DMS79 treated with DMSO at 0.1 percent for 48 hours (cell line): Measurements from ENCODE around the gene NDUFB3.
"Not testable (repeated sequence)": the region's sequence is repeated elsewhere in the genome, so short reads cannot be mapped to it uniquely, and the experiment has no call there.

Source experiments
- DNase-seq: peaks from one replicate; lab custom pipeline; 2025; lab: John Stamatoyannopoulos, UW

NDUFB3 gene

GRCh38 chr2:201071479-201072200 is at the start of gene NDUFB3, which contains the start of gene HYCC2:
TSS of gene NDUFB3 (plus strand) at chr2:201072001. CDS start at chr2:201078883, 6,882 bp downstream.
TSS of gene HYCC2 (minus strand) at chr2:201071671. CDS start at chr2:201024009, 47,662 bp downstream.
- peak; percentile 94 for DNase-seq

DNA sequence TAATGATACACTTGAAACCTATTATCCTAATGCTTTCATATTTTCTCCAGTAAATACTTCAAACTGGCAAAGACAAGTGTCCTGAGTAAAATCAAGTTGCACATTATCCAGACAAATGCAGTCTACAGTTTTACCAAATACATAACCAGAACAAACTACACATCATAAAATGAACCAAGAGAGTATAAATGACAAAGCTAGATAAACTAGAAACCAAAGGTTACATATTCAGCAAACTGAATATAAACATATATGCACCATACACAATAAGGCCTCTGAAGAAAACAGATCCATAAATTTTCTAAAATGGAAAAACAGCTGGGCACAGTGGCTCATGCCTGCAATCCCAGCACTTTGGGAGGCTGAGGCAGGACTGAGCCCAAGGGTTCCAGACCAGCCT is 47.3 kb upstream of the NDUFB3 start:
- DNase-seq: no peak

DNA sequence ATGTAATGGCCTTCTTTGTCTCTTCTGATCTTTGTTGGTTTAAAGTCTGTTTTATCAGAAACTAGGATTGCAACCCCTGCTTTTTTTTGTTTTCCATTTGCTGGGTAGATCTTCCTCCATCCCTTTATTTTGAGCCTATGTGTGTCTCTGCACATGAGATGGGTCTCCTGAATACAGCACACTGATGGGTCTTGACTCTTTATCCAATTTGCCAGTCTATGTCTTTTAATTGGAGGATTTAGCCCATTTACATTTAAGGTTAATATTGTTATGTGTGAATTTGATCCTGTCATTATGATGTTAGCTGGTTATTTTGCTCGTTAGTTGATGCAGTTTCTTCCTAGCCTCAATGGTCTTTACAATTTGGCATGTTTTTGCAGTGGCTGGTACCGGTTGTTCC is 37.4 kb upstream of the NDUFB3 start:
- not testable (repeated sequence) for DNase-seq

- not testable (repeated sequence) for DNase-seq
These were observed 33.4 kb upstream of the NDUFB3 start for GRCh38 chr2:201038361-201038760.

DNA sequence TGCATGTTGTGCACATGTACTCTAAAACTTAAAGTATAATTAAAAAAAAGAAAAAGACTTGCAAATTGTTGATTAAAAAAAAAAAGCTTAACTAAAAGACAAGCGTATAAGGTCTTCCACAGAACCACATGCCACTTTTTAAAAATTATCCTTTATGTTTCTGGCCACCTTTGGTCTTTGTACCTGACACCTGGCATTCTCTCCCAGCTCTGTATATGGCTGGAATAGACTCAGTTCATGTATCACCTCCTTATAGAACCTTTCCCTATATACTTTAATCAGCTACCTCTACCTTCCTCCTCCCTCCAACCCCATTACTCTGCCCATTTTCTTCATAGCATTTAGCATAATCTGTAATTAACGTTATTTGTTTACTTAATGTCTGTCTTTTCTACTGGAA is 32.9 kb upstream of the NDUFB3 start:
- no peak for DNase-seq

DNA sequence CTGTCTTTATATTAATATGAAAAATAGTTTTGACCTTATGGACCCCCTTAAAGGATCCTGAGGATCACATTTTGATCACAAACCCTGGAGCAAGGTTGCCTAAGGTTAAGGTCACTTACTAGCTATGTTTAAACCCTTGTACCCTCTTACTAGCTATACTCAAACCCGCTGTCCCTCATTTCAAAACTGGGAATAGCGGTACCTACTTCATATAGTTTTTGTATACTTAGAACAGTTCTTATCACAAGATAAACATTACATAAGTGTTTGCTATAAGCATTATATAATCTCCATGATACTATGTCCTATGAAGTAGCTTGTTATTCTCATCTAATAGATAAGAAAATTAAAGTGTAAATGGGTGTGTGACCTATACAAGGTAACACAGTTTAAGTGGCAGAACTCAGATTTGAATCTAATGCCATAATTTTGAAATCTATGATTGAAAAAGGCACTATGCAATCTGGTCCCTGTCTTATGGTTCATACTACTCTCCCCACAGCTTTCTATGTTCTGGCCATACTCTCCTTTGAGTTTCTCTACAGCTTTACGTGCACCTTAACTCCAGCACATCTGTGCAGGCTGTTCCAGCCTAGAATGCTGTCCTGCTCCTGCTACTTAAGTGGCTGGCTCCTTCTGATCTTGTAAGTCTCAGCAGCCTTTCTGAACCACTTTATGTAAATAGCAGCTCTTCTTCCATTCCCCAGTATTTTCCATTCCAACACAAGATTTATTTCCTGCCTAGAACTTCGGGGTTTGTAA is 30.8 kb upstream of the NDUFB3 start:
- DNase-seq: no peak

DNA sequence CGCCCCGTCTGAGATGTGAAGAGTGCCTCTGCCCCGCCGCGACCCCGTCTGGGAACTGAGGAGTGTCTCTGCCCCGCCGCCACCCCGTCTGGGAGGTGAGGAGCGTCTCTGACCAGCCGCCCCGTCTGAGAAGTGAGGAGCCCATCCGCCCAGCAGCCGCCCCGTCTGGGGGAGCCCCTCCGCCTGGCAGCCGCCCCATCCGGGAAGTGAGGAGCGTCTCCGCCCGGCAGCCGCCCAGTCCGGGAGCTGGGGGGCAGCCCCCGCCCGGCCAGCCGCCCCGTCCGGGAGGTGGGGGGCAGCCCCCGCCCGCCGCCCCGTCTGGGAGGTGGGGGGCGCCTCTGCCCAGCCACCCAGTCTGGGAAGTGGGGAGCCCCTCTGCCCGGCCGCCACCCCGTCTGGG is 29.4 kb upstream of the NDUFB3 start:
- not testable (repeated sequence) for DNase-seq

DNA sequence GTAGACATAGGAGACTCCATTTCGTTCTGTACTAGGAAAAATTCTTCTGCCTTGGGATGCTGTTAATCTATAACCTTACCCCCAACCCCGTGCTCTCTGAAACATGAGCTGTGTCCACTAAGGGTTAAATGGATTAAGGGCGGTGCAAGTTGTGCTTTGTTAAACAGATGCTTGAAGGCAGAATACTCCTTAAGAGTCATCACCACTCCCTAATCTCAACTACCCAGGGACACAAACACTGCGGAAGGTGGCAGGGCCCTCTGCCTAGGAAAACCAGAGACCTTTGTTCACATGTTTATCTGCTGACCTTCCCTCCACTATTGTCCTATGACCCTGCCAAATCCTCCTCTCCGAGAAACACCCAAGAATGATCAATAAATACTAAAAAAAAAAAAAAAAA is 28.8 kb upstream of the NDUFB3 start:
- DNase-seq: not testable (repeated sequence)

DNA sequence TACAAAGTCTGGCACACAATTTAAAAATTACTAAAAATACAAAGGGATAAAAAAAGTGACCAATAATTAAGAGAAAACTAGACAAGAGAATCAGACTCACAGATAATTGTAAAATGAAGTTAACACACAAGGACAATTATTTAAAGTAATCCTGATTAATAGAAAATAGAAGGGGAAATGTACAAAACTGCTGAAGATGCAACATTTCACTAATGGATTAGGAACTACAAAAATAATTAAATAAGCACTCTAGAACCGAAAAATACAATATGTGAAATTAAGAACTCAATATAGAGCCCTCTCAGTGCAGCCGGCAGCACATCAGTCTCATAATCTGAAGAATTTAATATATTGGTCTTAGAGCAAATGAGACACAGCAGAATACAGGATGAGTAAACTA is 24.9 kb upstream of the NDUFB3 start:
- DNase-seq: no peak

DNA sequence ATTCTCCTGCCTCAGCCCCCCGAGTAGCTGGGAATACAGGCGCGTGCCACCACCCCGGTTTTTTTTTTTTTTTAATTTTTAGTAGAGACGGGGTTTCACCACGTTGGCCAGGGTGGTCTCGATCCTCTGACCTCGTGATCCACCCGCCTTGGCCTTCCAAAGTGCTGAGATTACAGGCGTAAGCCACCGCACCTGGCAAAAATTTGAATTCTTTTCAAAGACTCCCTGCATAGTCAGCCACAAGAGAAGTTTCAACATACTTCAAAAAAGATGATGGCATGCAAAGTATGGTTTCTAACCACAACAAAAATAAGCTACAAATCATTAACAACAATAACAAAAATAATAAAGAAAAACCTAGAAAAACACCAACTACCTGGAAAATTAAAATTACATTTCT is 22.3 kb upstream of the NDUFB3 start:
- no peak for DNase-seq

DNA sequence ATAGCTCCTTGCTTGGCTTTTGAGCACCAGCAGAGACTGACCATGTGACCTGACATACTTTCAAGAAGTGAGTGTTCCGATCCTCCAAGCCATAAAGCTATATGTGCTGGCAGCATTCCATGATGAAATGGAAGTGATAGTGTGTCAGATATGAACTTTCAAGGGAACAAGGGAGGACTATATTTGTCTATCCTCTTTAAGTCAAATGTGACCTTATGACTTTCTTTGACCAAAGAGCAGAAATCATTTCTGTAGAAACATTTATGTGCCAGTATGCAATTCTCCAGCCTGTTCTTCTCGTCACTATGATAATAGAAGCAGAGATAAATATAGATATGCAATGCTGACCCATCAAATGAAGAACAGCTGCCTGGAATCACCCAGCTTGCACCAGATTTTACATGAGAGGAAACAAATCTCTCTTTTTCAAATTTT is 14.7 kb upstream of the NDUFB3 start:
- no peak for DNase-seq

DNA sequence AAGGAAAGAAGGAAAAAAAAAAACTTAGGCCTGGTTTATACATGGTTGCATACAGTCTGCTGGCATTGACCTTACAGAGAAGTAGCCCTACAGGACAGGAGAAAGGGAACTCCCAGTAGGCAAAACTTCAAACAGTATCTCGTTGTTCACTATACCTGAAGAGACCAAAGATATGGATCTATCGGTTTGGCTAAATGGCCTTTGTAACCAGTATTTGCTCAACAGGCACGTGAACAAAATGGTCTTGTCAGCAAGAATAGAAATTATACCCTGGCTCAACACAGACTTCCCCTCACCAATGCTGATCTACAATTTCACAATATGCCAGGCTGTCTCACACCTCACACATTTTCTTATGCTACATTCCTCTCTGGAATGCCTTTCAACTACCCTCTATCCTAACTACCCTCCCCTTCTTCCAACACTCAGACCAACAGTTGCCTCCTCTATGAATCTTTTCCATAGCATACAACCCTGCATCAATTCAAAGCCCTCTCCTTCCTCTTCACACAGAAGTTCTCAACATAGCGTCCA is 14.0 kb upstream of the NDUFB3 start:
- no peak for DNase-seq

DNA sequence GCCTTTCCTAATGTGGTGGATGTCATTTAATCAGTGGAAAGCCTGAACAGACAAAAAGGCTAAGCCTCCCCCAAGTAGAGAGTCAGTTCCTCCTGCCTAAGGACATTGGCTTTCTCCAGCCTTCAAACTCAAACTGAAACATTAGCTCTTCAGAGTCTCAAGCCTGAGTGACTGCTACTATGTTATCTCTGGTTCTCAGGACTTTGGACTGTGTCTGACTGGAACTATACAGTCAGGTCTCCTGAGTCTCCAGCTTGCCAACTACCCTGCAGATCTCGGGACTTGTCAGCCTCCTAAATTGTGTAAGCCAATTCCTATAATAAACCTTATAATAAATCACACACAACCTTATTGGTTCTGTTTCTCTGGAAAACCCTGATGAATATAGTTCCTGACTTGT is 12.9 kb upstream of the NDUFB3 start:
- DNase-seq: no peak

GRCh38 chr2:201059961-201060755 is 11.6 kb upstream of the NDUFB3 start:
- no peak for DNase-seq

DNA sequence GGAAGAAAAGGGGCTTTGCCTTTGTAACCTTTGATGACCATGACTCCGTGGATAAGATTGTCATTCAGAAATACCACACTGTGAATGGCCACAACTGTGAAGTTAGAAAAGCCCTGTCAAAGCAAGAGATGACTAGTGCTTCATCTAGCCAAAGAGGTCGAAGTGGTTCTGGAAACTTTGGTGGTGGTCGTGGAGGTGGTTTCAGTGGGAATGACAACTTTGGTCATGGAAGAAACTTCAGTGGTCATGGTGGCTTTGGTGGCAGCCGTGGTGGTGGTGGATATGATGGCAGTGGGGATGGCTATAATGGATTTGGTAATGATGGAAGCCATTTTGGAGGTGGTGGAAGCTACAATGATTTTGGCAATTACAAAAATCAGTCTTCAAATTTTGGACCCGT is 8.3 kb upstream of the NDUFB3 start:
- not testable (repeated sequence) for DNase-seq

DNA sequence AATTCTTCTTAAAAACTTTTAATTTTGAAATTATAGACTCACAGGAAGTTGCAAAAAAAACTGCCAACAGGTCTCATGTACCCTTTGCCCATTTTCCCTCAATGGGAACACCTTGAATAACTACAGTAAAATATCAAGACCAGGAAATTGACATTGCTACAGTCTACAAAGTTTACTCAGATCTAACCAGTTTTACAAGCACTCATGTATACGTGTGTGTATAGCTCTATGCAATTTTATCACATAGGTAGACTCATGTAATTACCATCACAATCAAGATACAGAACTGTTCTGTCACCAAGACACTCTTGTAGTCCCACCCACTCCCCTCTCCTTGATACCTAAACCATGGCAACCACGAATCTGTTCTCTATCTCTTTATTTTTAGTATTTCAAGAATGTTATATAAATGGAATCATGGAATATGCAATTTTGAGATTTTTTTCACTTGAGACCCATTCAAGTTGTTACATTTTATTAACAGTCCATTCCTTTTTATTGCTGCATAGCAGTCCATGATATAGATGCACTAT is 6.9 kb upstream of the NDUFB3 start:
- no peak for DNase-seq

- DNase-seq: no peak
These were observed 788 bp upstream of the NDUFB3 start for GRCh38 chr2:201070948-201071478.

DNA sequence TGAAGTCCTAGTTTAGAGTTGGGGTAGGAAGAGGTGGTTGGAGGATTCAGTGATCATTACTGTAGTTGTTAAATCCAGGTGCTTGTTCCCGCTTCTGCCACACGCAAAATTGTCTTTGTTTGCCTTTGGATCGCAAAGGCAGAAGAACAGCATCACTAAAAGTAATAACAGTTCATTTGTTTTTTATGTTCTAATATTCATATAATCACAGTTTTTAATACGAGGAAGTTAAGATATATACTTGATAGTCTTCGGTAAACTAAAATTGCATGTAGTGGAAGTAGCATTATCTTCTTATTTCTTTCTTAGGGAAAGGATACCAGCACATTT is 365 bp downstream of the NDUFB3 start:
- no peak for DNase-seq

DNA sequence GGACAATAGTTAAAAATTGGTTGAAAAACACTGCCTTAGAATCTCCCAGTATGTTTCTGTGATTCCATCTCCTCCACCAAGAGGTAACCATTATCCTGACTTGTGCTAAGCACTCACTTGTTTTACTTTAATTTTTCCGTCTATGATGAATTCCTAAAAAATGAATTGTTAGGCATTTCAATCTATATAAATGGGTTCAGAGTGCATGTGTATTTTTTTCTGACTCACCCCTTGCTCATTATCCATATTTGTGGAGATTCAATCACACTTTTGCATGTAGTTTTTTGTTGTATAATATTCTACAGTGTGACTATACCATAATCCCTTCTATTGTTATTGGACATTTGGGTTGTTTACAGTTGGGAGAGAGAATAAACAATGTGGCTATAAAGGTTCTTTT is 1.3 kb downstream of the NDUFB3 start:
- no peak for DNase-seq

DNA sequence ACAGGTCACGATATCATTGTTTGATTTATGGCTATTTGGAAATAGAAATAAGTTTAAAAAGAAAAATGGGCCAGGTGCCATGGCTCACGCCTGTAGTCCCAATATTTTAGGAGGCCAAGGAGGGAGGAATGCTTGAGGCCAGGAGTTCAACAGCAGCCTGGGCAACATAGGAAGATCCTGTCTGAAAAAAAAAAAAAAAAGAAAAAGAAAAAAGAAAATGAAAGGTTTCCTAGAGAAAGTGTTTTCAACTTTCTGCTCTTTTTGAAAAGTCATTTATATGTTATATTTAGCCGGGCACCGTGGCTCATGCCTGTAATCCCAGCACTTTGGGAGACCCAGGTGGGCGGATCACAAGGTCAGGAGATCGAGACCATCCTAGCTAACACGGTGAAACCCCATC is 3.2 kb downstream of the NDUFB3 start:
- no peak for DNase-seq

GRCh38 chr2:201084863-201085262 is 13.1 kb downstream of the NDUFB3 start:
- peak; percentile 19 for DNase-seq

- no peak for DNase-seq
These were observed 18.8 kb downstream of the NDUFB3 start for GRCh38 chr2:201090574-201090973.
